Activated CD4-positive, alpha-beta T cell treated with anti-CD3 and anti-CD28 coated beads, Interleukin-2, Interleukin-4, amounts not matched to agents 100 ng/mL and 50 ng/mL, durations not matched to agents 16 hours and 8 hours (primary cell): ENCODE results near the gene SNX21.
"Not testable (repeated sequence)": the region's sequence is repeated elsewhere in the genome, so short reads cannot be mapped to it uniquely, and the experiment has no call there.

Experiments
- DNase-seq: peaks from one replicate; pipeline ENCODE4 v3.0.0-alpha.2; 2020; ENCODE audit warnings: low spot score

The SNX21 gene

GRCh38 chr20:45823949-45824835 is 9.4 kb upstream of the SNX21 start:
- DNase-seq, result peak; percentile 53

DNA sequence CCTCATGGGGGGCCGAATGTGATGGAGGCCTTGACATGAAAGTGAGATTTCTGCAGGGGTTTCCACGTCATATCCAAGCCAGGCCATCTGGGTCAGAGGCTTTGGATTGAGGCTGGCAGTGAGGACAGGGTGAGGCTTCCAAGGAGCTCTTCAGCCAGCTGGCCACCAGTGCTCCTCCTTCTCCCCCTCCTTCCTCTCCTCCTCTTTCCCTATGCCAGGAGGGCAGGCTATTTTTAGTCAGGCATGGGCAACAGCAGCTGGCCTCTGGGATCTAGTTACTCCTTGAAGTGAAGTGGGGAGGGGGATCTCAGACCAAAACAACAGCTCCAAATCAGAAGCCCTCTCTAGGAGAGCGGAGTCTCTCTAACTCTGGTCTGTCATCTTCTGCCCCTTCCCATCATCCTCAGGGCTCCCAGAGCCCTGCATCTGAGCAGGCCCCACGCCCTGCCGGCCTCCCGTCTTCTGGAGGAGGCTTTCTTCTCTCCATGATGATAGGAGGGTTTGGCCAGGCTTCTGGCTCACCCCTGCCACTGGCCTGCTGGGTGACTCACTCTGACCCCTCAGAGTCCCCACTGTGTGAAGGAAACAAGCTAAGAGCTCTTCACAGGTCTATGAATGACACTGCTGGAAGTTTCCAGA is 7.1 kb upstream of the SNX21 start:
- no peak for DNase-seq

GRCh38 chr20:45827030-45827652 is 6.5 kb upstream of the SNX21 start, which contains the start of gene TNNC2:
Gene TNNC2, minus strand, starts transcription at chr20:45827312. Its CDS starts 64 bp downstream, at chr20:45827248.
- DNase-seq, result no peak

- DNase-seq, result no peak
Measured at GRCh38 chr20:45827712-45828111, 5.9 kb upstream of the SNX21 start.

DNA sequence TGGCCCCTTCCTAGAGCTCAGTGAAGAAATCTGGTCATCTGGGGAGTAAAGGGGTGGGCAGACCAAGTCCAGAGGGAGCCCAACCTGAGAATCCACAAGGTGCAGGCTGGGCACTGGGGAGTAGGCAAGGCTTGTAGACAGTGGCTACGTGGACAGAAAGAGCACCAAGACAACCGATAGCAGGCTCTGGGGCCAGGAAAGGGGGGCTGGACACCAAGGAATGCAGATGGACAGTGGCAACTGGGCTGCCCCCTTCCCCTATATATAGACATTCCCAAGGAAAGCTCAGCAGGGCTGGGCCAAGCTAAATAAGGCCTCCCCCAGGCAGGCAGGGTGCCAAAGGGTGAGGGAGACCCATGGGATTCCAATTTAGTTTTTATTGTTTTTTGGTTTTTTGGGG is 5.0 kb upstream of the SNX21 start:
- no peak for DNase-seq

DNA sequence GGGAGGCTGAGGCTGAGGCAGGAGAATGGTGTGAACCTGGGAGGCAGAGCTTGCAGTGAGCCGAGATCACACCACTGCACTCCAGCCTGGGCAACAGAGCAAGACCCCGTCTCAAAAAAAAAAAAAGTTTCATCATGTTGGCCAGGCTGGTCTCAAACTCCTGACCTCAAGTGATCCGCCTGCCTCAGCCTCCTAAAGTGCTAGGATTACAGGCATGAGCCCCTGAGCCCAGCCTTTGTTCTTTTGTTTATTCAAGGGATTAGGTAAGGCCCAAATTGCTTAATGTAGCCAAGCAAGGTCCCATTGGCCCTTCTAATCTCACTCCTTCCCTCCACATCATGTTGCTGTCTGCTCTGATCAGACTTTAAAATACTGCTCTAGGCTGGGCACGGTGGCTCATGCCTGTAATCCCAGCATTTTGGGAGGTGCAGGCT is 3.9 kb upstream of the SNX21 start:
- DNase-seq, result not testable (repeated sequence)

DNA sequence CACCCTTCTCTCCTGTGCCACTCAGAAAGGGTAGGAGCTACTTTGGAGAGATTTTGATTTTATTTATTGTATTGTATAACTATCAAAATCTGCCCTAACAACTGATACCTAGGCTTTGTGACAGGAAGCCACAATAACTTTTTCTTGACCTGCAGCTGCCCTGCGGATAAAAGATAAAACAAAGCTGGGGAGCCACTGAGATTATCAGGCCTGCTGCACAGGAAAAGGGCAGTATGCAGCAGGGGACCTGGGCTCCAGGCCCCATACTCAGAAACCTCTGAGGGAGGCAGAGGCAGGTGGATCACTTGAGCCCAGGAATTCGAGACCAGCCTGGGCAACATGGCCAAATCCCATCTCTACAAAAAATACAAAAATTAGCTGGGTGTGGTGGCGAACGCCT is 980 bp upstream of the SNX21 start:
- no peak for DNase-seq

DNA sequence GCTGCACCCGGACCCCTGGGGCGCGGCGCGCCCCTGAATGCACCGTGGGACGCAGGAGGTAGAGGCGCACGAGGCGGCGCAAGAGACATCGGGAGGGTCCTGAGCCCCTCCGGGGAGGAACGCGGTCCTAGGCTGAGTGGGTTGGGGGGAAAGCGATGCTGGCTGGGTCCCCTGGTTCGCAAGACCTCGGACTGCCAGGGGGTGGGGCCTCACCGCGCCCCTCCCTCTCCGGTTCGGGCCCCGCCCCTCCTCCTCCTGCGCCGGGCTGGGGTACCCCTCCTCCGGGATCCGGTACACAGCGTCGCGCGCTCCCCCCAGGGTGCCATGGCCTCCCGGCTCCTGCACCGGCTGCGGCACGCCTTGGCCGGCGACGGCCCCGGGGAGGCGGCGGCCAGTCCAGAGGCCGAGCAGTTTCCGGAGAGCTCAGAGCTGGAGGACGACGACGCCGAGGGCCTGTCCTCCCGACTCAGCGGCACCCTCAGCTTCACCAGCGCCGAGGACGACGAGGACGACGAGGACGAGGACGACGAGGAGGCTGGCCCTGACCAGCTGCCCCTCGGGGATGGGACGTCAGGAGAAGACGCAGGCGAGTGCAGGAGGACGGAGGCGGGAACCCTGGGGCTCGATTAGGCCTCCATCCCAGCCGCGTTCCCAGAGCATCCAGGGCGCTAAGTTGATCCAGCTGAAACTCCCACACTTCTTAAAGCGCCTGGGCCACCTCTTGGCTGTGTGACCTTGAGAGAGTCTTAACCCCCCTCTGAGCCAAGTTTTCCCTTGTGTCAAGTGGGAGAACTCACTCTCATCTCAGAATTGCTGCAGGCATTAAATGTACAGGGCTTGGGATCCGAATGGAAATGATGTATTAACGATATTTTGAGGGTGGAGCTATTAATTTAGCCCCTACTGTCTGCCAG is 541 bp downstream of the SNX21 start:
- peak; percentile 17 for DNase-seq

DNA sequence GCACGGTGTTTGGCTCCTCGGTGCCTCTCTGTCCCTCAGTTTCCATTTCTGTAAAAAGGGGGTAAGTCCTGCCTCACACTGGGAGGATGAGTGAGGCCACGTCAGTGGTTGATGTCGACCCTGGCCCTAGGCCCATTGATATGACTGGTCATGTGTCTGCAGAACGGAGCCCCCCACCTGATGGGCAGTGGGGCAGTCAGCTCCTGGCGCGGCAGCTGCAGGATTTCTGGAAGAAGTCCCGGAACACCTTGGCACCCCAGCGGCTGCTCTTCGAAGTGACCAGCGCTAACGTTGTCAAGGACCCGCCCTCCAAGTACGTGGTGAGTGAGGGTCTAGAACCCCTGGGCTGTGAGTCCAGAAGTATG is 1.2 kb downstream of the SNX21 start:
- DNase-seq, result no peak

DNA sequence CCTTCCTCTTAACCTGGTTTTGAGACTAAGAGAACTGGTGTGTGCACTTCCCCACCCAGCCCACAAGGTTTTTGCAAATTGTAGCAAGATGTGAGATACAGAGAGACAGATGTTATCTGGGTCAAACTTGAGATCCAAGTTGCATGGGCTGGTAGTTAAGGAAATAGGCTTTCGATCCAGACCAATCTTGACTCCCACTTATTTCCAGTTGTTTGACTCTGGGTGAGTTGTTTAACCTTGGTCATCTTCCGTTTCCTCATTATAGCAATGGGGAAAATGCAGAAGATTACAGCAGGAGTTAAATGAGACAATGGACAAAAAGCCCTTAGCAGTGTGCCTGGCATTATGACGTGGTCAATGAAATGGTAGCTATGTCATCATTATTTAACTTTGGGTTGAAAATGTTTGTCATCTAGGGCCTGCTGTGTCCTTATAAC is 1.7 kb downstream of the SNX21 start:
- no peak for DNase-seq

- DNase-seq, result no peak
Measured at GRCh38 chr20:45835825-45836224, 2.2 kb downstream of the SNX21 start.

DNA sequence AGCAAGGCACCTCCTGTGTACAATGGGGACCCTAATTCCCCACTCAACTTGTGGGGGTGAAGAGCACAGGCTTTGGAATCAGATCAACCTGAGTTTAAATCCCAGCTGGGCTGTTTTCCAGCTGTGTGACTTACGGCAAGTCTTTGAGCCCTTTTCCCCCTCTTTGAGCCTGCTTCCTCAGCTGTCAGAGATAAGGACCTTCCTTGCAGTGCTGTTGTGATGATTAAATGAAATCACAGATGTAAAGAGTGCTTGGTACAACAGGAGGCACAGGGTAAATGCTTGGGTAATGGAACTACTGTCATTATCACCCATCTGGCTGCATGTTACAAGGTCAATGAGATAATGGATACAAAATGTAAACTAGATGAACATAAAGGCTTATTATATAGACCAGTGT is 3.2 kb downstream of the SNX21 start:
- no peak for DNase-seq

GRCh38 chr20:45840700-45841198 is 7.2 kb downstream of the SNX21 start:
- no peak for DNase-seq

DNA sequence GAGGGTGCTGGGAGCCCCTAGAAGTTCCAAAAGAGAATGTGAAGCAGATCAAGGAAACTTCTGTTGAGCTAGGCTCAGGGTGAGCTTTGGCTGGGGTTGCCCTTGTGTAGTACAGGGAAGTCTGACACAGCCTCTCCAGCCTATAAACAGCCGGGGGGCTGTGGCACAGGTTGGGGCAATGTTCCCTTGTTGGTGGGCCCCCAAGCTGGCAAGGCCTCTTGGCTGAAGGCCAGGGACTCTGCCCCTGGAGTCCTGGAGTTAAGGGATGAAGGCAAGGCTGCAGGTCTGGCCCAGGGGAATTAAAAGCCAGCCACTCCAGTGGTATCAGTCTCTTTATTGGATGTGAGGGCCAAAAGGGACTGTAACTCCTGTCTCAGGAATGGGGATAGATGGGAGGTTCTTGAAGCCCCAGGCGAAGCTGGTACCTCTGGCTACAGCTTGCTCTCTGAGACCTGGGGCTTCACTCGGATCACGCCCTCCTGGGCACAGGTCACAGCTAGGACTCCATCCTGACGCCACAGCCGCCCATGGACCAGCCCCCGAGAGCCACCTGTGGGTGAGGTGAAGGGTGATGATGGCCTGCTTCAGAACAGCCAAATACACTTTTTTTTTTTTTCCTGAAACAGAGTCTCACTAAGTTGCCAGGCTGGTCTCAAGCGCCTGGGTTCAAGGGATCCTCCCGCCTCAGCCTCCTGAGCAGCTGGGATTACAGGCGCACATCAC is 8.0 kb downstream of the SNX21 start:
- DNase-seq, result no peak

GRCh38 chr20:45842169-45842812 is 8.7 kb downstream of the SNX21 start:
- no peak for DNase-seq

- DNase-seq, result no peak
Measured at GRCh38 chr20:45843506-45843905, 9.9 kb downstream of the SNX21 start.

DNA sequence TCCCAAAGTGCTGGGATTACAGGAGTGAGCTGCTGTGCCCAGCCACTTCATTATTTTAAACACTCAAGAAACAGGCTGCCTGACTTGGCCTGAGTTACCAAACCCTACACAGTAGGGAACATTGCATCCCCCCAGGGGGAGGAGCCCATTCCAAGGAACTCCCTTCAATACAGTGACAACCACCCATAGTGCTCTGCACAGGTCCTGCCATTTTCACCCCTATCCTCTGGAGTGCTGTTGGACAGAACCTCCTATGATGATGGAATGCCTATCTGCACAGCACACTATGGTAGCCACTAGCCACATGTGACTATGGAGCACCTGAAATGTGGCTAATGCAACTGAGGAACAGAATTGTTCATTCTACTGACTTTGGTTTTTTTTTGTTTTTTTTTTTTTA is 11.9 kb downstream of the SNX21 start:
- no peak for DNase-seq

DNA sequence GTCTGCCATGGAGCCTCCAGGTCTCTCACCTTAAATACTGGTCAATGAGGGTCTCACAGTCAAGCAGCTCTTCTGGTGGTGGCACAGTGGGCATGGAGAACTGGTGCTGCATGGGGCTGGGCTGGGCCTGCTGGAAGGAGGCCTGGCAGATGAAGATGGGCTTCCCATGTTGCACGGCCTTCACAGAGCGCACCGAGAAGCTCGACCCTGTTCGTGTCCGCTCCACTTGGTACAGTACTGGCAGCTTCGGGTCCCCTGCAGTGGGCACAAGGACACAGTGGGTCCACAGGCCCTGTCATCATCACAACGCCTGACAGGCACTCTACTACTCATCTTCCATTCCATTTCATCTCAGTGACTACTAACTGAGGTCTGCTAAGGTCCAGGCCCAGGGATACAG is 14.8 kb downstream of the SNX21 start:
- DNase-seq, result no peak

- DNase-seq, result no peak
Measured at GRCh38 chr20:45848969-45849582, 15.5 kb downstream of the SNX21 start.

DNA sequence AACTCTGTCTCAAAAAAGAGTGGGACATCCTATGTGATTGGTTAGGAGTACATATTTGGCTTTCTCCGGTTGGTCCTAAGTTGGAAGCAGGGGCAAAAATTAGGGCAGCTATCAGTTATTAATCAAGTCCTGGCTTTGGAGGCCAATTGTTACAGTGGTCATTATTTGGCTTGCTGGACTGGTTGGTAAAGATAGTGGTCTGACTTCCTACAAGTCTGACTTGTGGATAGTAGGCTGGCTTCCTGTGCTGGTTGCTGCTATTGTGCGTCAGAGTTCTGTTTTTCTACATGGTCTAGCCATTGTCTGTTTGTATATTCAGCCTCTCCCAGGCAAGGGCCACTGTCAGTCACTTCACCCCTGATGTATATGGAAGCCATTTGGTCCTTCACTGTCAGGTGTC is 16.6 kb downstream of the SNX21 start:
- DNase-seq, result no peak
